T-cell (primary cell): ENCODE measurements around the gene SHLD2. TPM values are rescaled to one million over a fixed set of nuclear protein-coding genes. Genes with fewer than 3 reads are reported as not detected.
"Not testable (repeated sequence)": the region's sequence is repeated elsewhere in the genome, so short reads cannot be mapped to it uniquely, and the experiment has no call there.

Source experiments
- ATAC-seq, 4 experiments: fragments of 200-7000 bp in 3 of 4; fragments of 150-1000 bp in 1 of 4; cut with Tn5 transposase; replicated peaks in 1 of 4; 1 replicate in 3 of 4; 2 replicates in 1 of 4; pipeline ENCODE4 v1.10.0; 2021; ENCODE audit warnings: moderate library complexity in 3 of 4, mild to moderate bottlenecking in 2 of 4, moderate number of reproducible peaks in 1 of 4
- CTCF ChIA-PET, 2 donors: fragments of 300-600 bp; sonication (Branson Sonifier 250); formaldehyde crosslinking; loops; one replicate each; lab custom pipeline; 2022; ENCODE audit warnings: antibody characterized with exemption in 2 of 2; lab: Charles Lee
- POLR2A ChIA-PET, 2 donors: fragments of 300-600 bp; sonication (Branson Sonifier 250); formaldehyde crosslinking; loops; one replicate each; lab custom pipeline; 2022; ENCODE audit warnings: antibody characterized with exemption in 2 of 2; lab: Charles Lee
- DNase-seq, 35 experiments: peaks; one replicate each; pipeline versions ENCODE4 v3.0.0 to v3.0.0-alpha.2; 2013 to 2023
- H3K27ac ChIP-seq: one replicate; pipeline ENCODE4 v1.5.1; 2013; ENCODE audit warnings: low read length
- H3K27me3 ChIP-seq, 2 experiments: replicated peaks in 1 of 2; 1 replicate in 1 of 2; 2 replicates in 1 of 2; pipeline versions ENCODE4 v1.6.1 to v1.7.0; 2013; ENCODE audit warnings: low read length in 1 of 2, mixed read lengths in 1 of 2; ENCODE audit not compliant: control insufficient read depth in 2 of 2, insufficient read depth in 2 of 2; ENCODE audit errors: extremely low read depth in 1 of 2
- H3K36me3 ChIP-seq, 2 donors: 1 replicate in 1 of 2; 2 replicates in 1 of 2; pipeline versions ENCODE4 v1.6.1 to v1.7.0; 2013; ENCODE audit warnings: low read length in 1 of 2; ENCODE audit not compliant: control insufficient read depth in 2 of 2, insufficient read depth in 1 of 2; ENCODE audit errors: extremely low read depth in 1 of 2
- H3K4me1 ChIP-seq, 2 experiments: 1 replicate in 1 of 2; 2 replicates in 1 of 2; pipeline versions ENCODE4 v1.6.1 to v1.7.0; 2013; ENCODE audit warnings: low read length in 2 of 2, mixed read lengths in 1 of 2; ENCODE audit not compliant: insufficient read depth in 2 of 2, control insufficient read depth in 1 of 2; ENCODE audit errors: extremely low read depth in 1 of 2
- H3K4me3 ChIP-seq, 2 donors: 1 replicate in 1 of 2; 2 replicates in 1 of 2; pipeline versions ENCODE4 v1.5.1 to v1.7.0; 2013; ENCODE audit warnings: mild to moderate bottlenecking in 2 of 2, low read length in 1 of 2, moderate library complexity in 1 of 2; ENCODE audit not compliant: control insufficient read depth in 1 of 2; ENCODE audit errors: extremely low read depth in 1 of 2
- H3K9me3 ChIP-seq: 2 replicates; pipeline ENCODE4 v1.7.0; 2013
- H3K27ac Mint-ChIP-seq, 2 donors: one replicate each; pipeline ENCODE4 v1.8.0; 2020 to 2021; ENCODE audit warnings: mild to moderate bottlenecking in 2 of 2, mixed read lengths in 2 of 2
- H3K27me3 Mint-ChIP-seq, 2 donors: one replicate each; pipeline ENCODE4 v1.8.0; 2021 to 2022; ENCODE audit warnings: mixed read lengths in 2 of 2
- H3K36me3 Mint-ChIP-seq: one replicate; pipeline ENCODE4 v1.8.0; 2021; ENCODE audit warnings: mixed read lengths
- H3K4me1 Mint-ChIP-seq, 3 donors: one replicate each; pipeline ENCODE4 v1.8.0; 2020 to 2022; ENCODE audit warnings: mixed read lengths in 3 of 3, mild to moderate bottlenecking in 1 of 3
- H3K4me3 Mint-ChIP-seq, 3 donors: one replicate each; pipeline ENCODE4 v1.8.0; 2020 to 2022; ENCODE audit warnings: mild to moderate bottlenecking in 3 of 3, mixed read lengths in 3 of 3, moderate library complexity in 3 of 3
- H3K9me3 Mint-ChIP-seq, 3 donors: one replicate each; pipeline ENCODE4 v1.8.0; 2020 to 2022; ENCODE audit warnings: mixed read lengths in 3 of 3
- WGBS: methylation state at CpG from one replicate; pipeline ENCODE4 v1.1.5; 2013; ENCODE audit warnings: missing lambda C conversion rate; ENCODE audit not compliant: insufficient coverage; 5-methylcytosine and 5-hydroxymethylcytosine counted together
- total RNA-seq, 35 experiments: library from RNA in 6 of 35; stranded (reverse) in 6 of 35; fragments of 120-200 nt in 1 of 35; gene quantifications; one replicate each; pipeline versions ENCODE4 v1.2.1 to v1.2.4 and lab custom pipeline; 2013 to 2026

SHLD2 gene
- total RNA-seq, 5 donors from 2014 or later (not counting 1 experiment from before 2014, with no cell fraction given), result 20.9 to 29.3 (median 22.1) TPM

- H3K9me3 ChIP-seq, H3K27me3 Mint-ChIP-seq, H3K27me3 ChIP-seq, ATAC-seq, H3K4me1 ChIP-seq, CTCF ChIA-PET, H3K27ac ChIP-seq, H3K4me3 ChIP-seq, DNase-seq, H3K4me3 Mint-ChIP-seq, H3K9me3 Mint-ChIP-seq, POLR2A ChIA-PET, H3K27ac Mint-ChIP-seq, H3K4me1 Mint-ChIP-seq: not testable (repeated sequence)
- WGBS, result no CpG with 5 or more reads among the region's 4 CpGs
- peaks cover 0 to 13% of the 10 kb centered on the region in 2 donors for H3K36me3 ChIP-seq
- H3K36me3 Mint-ChIP-seq, result peaks cover 62% of the 10 kb centered on the region
These were observed 91.0 kb downstream of the SHLD2 start for GRCh38 chr10:87186016-87186415.

DNA sequence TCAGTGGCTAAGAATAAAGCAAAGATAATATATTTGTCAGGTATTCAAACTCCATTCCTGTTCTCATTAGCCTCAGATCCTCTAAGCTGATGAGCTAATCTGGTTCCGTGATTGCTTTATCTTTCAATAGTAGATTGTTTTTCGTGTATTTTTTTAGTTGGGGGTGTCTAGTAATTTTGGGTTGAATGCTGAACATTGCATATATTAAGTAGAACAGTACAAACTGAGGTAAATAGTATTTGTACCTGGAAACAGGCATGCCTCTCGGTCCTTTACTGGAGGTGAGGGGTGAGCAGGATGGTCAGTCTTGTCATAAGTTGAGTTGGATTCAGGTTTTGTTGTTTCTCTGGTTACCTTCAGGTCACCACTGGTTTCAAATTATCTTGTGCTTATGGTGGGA is 92.6 kb downstream of the SHLD2 start:
- DNase-seq, H3K4me3 ChIP-seq, H3K9me3 ChIP-seq, ATAC-seq, H3K27ac ChIP-seq, H3K9me3 Mint-ChIP-seq, H3K4me3 Mint-ChIP-seq, H3K27ac Mint-ChIP-seq, H3K4me1 Mint-ChIP-seq, CTCF ChIA-PET, H3K27me3 ChIP-seq, H3K27me3 Mint-ChIP-seq, H3K4me1 ChIP-seq, POLR2A ChIA-PET: not testable (repeated sequence)
- peaks cover 0 to 11% of the 10 kb centered on the region in 2 donors for H3K36me3 ChIP-seq
- peaks cover 61% of the 10 kb centered on the region for H3K36me3 Mint-ChIP-seq
- WGBS, result no CpG with 5 or more reads among the region's 3 CpGs

- peaks cover 0 to 11% of the 10 kb centered on the region in 2 donors for H3K36me3 ChIP-seq
- H3K4me1 Mint-ChIP-seq, DNase-seq, H3K27ac Mint-ChIP-seq, H3K27me3 ChIP-seq, H3K4me3 ChIP-seq, H3K4me1 ChIP-seq, H3K27ac ChIP-seq, H3K27me3 Mint-ChIP-seq, H3K9me3 Mint-ChIP-seq, CTCF ChIA-PET, H3K4me3 Mint-ChIP-seq, ATAC-seq, H3K9me3 ChIP-seq: not testable (repeated sequence)
- peaks cover 29% of the 10 kb centered on the region for H3K36me3 Mint-ChIP-seq
- 100% methylated on average over 2 of the region's 3 CpGs for WGBS
- POLR2A ChIA-PET, result interaction anchor here in 1 of 2 donors (0.6 kb wide), 1 partner anchor 12 kb away, joined by 4 read pairs; no protein-coding TSS in a partner anchor
These were observed 96.8 kb downstream of the SHLD2 start for GRCh38 chr10:87191841-87192240.

- no CpG with 5 or more reads among the region's 6 CpGs for WGBS
- ATAC-seq, result peak in 2 of 4 experiments; percentile 60 to 64
These were observed 105.9 kb downstream of the SHLD2 start for GRCh38 chr10:87200924-87201323.

GRCh38 chr10:87204801-87205200 is 109.8 kb downstream of the SHLD2 start:
- H3K27me3 Mint-ChIP-seq, H3K9me3 Mint-ChIP-seq, H3K36me3 ChIP-seq, H3K27me3 ChIP-seq, H3K27ac Mint-ChIP-seq, CTCF ChIA-PET, H3K9me3 ChIP-seq, H3K4me3 Mint-ChIP-seq, H3K4me3 ChIP-seq, POLR2A ChIA-PET, ATAC-seq, DNase-seq, H3K36me3 Mint-ChIP-seq, H3K27ac ChIP-seq: not testable (repeated sequence)
- peaks cover 0 to 12% of the 10 kb centered on the region in 2 experiments for H3K4me1 ChIP-seq
- no CpG with 5 or more reads among the region's 4 CpGs for WGBS
- peaks cover 11 to 19% (median 17%) of the 10 kb centered on the region in 3 donors for H3K4me1 Mint-ChIP-seq

More at GRCh38 chr10:87200924-87201323, 105.9 kb downstream of the SHLD2 start:
- peak overlapping the region in 2 of 3 donors; percentile 60 to 63 for H3K4me3 Mint-ChIP-seq
- H3K27ac Mint-ChIP-seq, result peak overlapping the region in 1 of 2 donors; percentile 52
- H3K27ac ChIP-seq, H3K4me3 ChIP-seq, H3K36me3 Mint-ChIP-seq, H3K9me3 Mint-ChIP-seq, H3K27me3 ChIP-seq, H3K27me3 Mint-ChIP-seq, CTCF ChIA-PET, POLR2A ChIA-PET, H3K9me3 ChIP-seq, H3K36me3 ChIP-seq: not testable (repeated sequence)
- peak in 6 of 35 experiments; percentile 12 to 66 (median 18) for DNase-seq
- peaks cover 0 to 12% of the 10 kb centered on the region in 2 experiments for H3K4me1 ChIP-seq
- peaks cover 11 to 19% (median 17%) of the 10 kb centered on the region in 3 donors for H3K4me1 Mint-ChIP-seq

- CTCF ChIA-PET, result interaction anchor here in 1 of 2 donors (0.6 kb wide), 1 partner anchor 683 kb away, joined by 3 read pairs; no protein-coding TSS in a partner anchor
- 79% methylated on average over 2 of the region's 4 CpGs for WGBS
These were observed 111.9 kb downstream of the SHLD2 start for GRCh38 chr10:87206922-87207321.

DNA sequence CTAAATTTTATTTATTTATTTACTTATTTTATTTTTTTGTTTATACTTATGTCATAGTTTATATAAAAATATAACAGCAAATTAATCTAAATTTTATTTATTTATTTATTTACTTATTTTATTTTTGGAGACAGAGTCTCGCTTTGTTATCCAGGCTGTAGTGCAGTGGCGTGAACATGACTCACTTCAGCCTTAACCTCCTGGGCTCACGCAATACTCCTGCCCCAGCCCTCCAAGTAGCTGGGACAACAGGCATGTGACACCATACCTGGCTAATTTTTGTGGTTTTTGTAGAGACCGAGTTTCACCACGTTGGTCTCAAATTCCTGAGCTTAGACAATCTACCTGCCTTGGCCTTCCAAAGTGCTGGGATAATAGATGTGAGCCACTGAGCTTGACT is 115.3 kb downstream of the SHLD2 start:
- H3K9me3 ChIP-seq, DNase-seq, H3K27me3 ChIP-seq, POLR2A ChIA-PET, H3K4me1 Mint-ChIP-seq, H3K9me3 Mint-ChIP-seq, H3K4me3 Mint-ChIP-seq, H3K36me3 ChIP-seq, ATAC-seq, H3K4me3 ChIP-seq, H3K36me3 Mint-ChIP-seq, H3K27ac Mint-ChIP-seq, H3K4me1 ChIP-seq, CTCF ChIA-PET, H3K27ac ChIP-seq, H3K27me3 Mint-ChIP-seq: not testable (repeated sequence)
- WGBS, result no CpG with 5 or more reads among the region's 5 CpGs

More at GRCh38 chr10:87206922-87207321, 111.9 kb downstream of the SHLD2 start:
- POLR2A ChIA-PET, H3K27ac Mint-ChIP-seq, H3K36me3 ChIP-seq, H3K4me3 ChIP-seq, H3K27me3 Mint-ChIP-seq, H3K9me3 Mint-ChIP-seq, H3K4me3 Mint-ChIP-seq, ATAC-seq, H3K9me3 ChIP-seq, DNase-seq, H3K36me3 Mint-ChIP-seq, H3K27me3 ChIP-seq, H3K27ac ChIP-seq: not testable (repeated sequence)
- H3K4me1 Mint-ChIP-seq, result peaks cover 11 to 14% (median 12%) of the 10 kb centered on the region in 3 donors
- peaks cover 0 to 12% of the 10 kb centered on the region in 2 experiments for H3K4me1 ChIP-seq
